ENCODE data around the gene LGALS9B.
"Not testable (repeated sequence)": the region's sequence is repeated elsewhere in the genome, so short reads cannot be mapped to it uniquely, and the experiment has no call there.

LGALS9B gene

GRCh38 chr17:20401306-20402022 is 65.9 kb downstream of the LGALS9B start:
- not testable (repeated sequence) for DNase-seq

- DNase-seq, result peak; percentile 1
Observed at GRCh38 chr17:20400559-20401305, 66.6 kb downstream of the LGALS9B start.

Measured in fibroblast of skin of abdomen (primary cell).